HT1080 (cell line): ENCODE results near the gene MCM3. TPM values are rescaled to one million over a fixed set of nuclear protein-coding genes. Genes with fewer than 3 reads are reported as not detected.
A peak's percentile ranks its signal among the peaks of the same experiment; 100 is the strongest.

ENCODE experiments used
- DNase-seq: peaks from one replicate; pipeline ENCODE4 v3.0.0-alpha.2; 2015; ENCODE audit warnings: low read depth
- total RNA-seq: library from RNA; depleted of rRNA; stranded (reverse); fragments of >200 nt; shearing (Covaris generic); gene quantifications from 2 replicates; pipeline ENCODE4 v1.2.3, GENCODE V29; 2014; rRNA removed

Gene MCM3
- total RNA-seq, 1 experiment from 2014 or later, result 138 TPM

DNA sequence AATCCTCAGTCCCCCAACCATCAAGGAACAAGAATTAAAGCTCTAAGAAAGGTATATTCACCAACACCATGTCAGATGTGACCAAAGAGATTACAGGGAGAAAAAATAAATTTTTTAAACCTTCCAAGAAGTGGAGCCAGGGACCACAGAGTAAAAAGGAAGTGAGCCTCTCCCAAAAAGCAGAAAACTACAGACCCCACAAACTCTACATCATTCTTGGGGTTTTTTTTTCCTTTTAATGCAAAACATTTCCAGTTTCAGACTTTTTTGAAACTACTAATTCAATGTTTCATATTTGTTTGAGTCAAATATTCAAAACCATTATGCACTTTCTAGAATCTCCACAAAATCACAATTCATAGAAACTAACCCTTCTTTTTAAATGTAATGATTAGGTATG, 33.4 kb downstream of the MCM3 start:
- DNase-seq, result no peak

DNA sequence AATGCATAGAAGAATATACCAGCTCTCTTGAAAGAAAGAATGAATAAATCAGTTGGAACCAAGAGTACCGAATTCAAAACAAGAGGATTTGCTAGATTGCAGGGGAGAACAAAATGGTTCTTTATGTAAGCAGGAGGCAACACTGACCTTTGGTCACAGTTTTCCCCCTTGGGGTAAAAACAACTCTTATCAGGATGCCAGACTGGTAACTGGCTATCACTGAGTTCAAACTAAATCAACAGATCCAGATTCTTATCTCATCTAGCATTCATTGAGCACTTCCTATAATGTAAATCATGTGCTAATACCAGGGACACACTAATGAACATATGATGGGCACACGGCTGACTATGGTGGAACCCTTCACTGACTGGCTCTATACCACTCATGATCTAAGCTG, 35.5 kb downstream of the MCM3 start:
- DNase-seq, result no peak

DNA sequence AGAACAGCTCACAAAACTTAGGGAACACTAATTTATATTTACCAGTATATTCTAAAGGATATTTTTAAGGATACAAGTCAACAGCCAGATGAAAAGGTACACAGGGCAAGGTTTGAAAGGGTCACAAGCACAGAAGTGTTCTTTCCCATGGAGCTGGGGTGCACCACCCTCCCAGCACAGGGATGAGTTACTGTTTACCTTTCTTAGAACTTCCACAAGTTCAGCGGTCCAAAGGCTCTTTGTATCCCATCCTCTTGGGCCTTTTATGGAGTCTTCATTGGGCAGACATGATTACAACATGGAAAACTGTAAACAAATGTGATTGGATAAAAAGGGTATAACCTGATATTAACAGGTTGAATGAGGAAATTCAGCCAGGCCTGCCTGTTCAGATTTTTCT, 39.1 kb downstream of the MCM3 start:
- DNase-seq, result no peak

DNA sequence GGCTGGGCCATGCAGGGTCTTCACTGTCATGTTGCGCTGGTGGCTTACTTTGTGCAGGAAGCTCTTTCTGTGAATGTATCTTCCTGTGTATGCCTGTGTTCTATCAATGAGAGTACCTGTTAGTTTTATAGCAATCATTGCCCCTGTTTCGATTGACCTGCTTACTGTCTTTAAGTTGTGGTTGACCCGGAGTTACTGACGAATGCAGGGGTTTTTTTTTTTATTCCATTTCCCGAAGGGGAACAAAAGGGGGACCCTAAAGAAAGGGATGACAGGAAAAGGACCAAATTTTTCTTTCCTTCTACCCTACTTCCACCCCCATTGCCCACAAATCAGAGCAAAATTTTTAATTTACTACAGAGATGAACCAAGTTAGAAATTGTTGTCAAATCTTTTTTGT, 40.1 kb downstream of the MCM3 start, which contains the start of gene IL17F:
TSS of gene IL17F (minus strand) at position 101 of the 400 bp plus-strand sequence. CDS start at position 30, 71 bp downstream.
- DNase-seq, result no peak

DNA sequence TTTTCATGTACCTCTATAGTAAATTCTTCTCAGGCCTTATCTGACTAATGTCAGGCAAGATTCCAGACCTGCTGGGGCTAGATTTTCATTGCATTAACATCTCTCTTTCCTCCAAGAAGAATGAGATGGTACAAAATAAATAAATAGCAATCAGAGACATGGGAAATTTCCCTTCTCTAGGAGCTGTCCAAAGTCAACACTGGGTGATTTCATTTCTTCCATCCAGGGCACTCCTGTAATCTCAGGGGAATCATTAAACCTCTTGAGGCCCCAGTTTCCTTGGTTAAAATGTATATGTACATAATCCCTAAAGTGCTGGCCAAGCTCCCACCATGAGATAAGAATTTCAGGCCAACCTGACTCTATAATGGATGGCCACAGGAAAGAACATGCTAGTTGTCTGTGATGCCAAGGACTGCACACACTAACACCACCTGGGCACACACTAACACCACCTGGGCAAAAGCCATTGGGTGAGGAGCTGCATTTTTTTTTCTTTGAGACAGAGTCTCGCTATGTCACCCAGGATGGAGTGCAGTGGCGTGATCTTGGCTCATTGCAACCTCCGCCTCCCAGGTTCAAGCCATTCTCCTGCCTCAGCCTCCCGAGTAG, 41.2 kb downstream of the MCM3 start:
- DNase-seq, result no peak

DNA sequence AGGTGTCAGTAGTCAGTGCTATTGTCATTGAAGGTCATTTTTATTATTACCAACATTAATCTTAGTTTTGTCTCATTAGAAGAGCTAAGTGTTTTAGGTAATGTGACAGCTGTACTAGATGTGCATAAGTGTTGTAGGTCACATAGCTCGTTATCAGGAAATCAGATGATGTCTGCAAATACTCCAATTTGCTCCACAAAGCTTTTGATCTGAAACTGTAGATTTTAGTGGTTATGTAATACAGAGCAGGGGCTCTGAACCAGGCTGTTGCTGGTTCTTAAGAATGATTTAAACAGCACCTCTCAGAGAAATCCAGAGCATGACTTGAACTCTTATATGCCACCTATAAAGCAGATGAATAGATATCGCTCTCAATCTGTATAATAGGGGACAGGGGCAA, 42.7 kb downstream of the MCM3 start:
- no peak for DNase-seq

DNA sequence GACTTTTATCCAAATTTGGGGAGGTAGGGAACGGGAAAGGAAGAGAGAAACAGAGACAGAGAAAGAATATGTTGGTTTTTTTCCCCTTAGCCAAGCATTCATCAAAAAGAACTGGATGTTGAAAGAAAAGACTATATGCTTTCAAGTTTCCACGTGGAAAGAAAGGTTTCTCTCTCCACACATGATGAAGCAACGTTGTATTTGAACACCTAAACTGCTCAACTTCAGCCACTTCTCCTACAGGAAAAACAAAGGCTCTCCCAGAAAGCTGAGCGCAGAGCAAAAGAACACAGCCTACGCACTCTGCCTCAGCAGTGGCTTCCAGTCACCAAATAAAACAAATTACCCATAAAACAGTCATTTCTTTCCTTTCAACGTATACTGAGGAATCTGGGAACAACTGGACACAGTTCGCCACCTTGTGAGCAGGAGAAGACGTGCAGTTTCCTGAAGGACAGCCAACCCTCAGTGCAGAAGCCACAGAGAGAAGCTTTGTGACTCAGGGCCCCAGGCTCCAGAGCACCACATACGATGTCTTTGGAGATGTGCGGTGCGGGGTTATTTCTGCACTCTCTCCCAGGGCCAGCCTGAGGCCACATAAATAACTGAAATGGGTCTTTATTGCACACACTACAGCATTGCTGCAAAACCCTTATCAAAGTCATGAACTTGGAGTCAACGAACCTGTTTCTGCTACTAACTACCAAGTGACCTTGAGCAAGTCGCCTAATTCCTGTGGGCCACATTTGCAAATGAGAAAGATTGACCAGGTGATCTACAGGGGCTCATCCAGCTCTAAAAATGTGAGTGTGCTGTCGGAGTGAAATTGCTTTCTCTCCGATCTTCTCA, 50.3 kb downstream of the MCM3 start:
- DNase-seq, result peak; percentile 83

DNA sequence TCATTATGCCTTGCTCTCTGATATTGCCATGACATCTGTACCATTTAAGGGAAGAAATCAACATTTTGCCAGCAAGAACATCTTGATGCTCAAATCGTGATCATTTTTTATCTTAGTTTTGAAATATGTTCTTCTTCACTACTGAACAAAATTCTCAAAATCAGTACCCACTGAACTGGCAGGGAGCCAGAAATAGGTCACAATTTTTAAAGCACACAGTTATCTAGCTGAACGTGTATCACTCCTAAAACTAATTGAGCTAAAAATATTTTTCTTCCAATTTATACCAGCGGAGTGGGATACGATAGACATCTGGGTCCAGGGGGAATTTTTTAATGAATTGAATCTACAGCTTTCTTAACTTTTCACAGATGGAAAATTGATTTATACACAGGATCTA, 51.5 kb downstream of the MCM3 start:
- DNase-seq, result no peak

DNA sequence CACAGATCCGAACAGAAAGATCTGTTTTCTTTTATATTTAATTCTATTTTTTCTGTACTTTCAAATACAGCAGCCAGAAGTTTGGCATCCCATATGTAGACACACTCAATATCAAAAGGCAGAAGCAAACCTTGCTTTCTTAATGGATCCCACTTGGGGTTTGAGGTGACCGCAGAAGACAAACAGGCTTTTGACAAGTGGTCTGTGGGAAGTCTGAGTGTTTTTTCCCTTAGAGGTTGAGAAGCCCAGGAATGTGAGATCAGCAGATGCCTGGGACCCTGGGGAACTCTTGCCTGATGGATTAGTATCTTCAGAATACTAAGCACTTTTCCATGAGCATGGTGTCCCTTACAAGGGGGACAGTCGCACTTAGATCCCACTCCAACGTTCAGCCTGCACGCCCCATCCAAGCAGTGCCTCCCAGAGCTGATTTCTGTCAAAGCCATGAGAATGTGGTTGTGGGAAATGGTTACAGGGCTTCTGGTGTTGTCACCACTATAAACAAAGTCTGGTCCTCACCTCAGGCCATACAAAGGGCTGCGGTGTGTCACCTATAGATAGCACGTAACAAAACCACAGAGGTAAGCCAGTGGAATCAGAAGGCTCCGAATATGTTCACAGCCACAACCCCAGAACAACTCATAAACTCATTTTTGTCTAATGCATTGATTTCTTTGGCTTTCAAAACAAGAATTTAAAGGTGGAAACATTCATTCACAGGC, 53.0 kb downstream of the MCM3 start:
- peak; percentile 6 for DNase-seq

DNA sequence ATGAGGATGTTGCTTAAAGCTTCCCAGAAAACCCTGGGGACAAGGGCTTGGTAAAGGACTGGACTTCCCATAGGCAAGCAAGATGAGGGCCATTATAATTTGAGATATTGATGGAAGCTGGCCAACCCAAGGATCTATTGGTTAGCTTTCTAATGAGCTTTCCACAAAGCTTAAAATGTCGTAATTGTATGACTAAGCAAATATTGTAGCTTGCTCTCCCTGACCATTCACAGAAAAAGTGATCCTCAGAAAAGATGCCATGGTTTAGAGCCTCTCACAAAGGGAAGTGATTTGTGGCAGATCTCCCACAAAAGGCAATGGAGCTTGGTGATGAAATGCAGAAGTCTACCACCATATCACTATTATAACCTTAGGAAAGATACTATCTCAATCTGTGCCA, 53.9 kb downstream of the MCM3 start:
- no peak for DNase-seq

DNA sequence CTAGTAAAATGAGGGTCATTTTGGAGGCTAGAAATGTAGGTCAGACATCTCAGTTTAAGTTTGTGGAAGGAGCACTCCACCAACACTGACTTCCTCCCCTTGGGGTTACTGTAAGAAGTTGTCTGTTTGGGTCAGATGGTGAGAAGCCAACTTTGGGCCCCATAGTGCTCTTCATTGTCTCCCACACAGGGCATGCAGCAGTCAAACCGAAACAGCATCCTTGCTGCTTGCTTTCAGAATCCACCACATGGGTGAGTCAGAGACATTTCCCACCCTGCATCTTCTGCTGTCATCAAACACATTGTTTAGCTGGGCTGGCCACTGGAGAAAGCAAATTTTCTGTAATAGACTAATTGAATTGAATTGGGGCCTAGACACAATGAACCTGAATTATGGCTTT, 57.0 kb downstream of the MCM3 start:
- peak; percentile 15 for DNase-seq

DNA sequence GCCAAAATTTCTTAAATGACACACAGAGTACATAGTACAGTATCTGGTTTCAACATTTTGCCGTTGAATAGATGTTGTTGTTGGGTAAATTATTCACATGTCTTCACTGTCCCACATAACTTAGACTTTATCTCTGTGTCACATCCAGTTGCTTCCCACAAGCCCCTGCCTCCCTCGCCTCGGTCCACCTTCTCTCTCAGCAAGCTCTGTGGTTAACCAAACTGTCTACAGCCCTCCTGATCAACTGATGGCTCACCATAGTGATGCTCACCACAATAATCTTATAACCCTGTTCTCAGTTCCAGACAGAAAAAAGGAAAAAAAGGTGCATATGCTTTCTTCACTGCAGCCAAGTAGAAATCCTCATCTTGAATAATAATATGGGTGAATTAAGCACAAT, 63.2 kb downstream of the MCM3 start:
- DNase-seq, result peak; percentile 48

DNA sequence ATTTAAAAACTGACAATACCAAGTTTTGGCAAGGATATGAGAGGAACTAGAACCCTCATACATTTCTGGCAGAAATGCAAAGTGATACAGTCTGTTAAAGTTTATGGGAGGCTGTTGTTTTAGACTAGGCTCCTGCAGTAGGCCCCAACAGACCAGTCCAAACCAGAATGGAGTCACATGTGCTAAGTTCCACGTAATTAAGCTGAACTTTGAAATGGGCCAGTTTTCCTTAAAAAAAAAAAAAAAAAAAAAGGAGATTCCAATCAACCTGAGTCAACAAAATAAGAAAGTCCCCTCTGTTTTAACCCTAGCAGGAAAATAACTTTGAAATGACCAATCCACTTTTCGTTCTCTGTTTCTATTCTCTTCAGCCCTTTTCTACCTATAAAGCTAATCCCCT, 66.8 kb downstream of the MCM3 start:
- DNase-seq, result peak; percentile 25

DNA sequence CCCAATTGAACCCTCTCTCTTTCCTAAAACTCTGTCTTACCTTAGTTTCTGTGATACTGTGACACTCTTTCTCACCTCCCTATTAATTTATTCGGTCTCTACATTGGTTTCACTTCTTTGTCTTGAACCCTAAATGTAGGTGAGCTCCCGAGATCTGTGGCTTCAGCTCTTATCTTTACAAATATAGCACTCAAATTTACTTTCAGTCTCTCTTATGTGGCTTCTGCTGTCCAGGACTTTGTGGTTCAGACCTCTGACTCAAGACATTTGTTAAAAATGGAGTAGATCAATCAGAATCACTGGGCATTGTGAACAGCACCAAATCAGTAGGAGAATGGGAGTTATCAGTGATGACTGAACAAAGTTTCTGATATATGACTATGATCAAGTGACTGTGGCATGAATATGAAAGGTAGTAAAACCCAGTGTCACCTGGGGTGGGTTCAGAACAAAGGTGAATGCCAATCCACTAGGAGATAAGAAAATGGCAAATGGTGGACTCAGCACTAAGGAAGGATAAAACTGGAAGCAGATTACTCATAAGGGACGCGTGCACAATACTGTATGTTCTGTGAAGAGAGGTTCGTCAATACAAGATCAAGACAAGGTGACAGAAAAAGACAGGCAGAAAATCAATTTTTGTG, 67.5 kb downstream of the MCM3 start:
- DNase-seq, result no peak

DNA sequence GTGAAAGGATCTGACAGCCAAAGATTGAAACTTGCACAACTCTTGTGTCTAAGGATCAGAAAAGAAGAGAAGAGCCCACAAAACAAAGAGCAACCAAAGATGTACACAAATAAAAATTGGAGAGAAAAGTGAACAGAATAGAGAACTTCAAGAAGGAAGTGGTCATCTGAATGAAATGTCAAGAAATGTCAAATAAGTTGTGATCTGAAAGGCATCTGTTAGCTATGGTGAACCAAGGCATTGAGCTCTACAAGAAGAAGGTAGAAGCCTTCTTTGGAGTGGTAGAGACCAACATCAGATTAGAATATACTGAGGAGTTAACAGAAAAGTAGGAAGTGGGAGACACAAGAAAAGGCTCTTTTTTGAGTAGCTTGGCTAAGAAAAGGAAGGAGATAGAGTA, 68.8 kb downstream of the MCM3 start:
- no peak for DNase-seq

Other genes starting within 250 kb of the MCM3 start
- gene PKHD1, start 197.1 kb downstream of the MCM3 start, total RNA-seq, result not detected in 2 replicates
- gene IL17A, start 98.4 kb downstream of the MCM3 start, total RNA-seq, result not detected in 2 replicates
- gene IL17F, start 40.2 kb downstream of the MCM3 start, total RNA-seq, result not detected in 2 replicates
- gene PAQR8, start 77.4 kb upstream of the MCM3 start, total RNA-seq, result 2.1 and 2.5 TPM in 2 replicates
- 10.2 and 13.6 TPM in 2 replicates for gene EFHC1, start 135.6 kb upstream of the MCM3 start, total RNA-seq